ENCODE measurements around the gene KLK15. TPM values are rescaled to one million over a fixed set of nuclear protein-coding genes. Genes with fewer than 3 reads are reported as not detected.

KLK15 gene
- total RNA-seq, 2 donors from 2014 or later, result not detected

DNA sequence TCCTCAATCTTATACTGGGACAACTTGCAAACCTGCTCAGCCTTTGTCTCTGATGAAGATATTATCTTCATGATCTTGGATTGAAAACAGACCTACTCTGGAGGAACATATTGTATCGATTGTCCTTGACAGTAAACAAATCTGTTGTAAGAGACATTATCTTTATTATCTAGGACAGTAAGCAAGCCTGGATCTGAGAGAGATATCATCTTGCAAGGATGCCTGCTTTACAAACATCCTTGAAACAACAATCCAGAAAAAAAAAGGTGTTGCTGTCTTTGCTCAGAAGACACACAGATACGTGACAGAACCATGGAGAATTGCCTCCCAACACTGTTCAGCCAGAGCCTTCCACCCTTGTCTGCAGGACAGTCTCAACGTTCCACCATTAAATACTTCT is 17.4 kb upstream of the KLK15 start:
- ATAC-seq (no peak), DNase-seq (no peak)
- intact Hi-C loops (cut with DNase I), result no loop called here

DNA sequence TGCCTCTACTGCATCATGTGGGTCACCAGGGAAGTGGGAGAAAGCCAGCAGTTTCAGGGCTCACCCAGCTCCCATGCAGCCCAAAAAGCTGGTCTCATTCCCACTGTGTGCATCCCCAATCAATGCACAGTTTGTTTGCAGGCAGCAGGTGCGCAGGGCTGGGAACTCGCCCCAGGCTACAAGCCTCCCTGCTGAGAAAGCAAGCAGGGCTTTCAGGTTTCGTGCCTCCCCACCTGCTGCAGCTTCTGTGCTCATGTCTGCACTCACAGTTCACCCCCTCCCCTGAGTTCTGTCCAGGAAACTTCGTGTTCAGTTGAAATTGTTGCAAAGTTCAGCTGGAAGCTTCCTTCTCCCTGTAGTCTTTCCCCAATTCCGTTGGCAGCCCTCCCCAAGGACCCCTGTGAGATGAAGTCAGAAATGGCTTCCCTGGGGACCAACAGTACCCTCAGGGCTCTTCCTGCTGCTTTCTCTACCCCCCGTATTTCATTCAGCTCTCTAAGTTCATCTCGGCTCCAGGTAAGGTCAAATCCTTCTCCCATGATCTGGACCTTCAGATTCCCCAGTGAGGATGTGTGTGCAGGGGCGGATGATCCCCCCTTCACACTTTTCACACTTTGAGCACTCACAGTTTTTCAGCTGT is 11.0 kb upstream of the KLK15 start:
- DNase-seq, result no peak
- no peak for ATAC-seq
- intact Hi-C loops (cut with DNase I), result no loop called here

DNA sequence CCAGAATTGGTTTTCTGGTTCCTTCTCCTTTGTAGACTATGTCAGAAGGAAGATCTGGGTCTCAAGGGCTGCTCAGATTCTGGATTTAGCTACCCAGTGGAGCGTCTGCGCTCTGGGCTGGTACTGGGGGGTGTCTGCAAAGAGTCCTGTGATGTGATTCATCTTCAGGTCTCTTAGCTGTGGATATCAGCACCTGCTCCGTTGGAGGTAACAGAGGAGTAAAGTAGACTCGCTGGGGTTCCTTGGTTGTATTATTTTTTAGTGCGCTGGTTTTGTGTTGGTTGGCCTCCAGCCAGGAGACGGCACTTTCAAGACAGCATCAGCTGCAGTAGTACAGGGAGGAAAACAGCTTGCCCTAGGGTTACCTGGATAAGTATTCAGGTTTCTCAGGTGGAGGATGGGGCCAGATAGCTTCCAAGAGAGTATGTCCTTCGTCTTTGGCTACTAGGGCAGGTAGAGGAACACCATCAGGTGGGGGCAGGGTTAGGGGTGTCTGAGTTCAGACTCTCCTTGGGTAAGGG is 10.4 kb upstream of the KLK15 start:
- intact Hi-C loops (cut with DNase I), result no loop called here
- no peak for DNase-seq
- no peak for ATAC-seq

DNA sequence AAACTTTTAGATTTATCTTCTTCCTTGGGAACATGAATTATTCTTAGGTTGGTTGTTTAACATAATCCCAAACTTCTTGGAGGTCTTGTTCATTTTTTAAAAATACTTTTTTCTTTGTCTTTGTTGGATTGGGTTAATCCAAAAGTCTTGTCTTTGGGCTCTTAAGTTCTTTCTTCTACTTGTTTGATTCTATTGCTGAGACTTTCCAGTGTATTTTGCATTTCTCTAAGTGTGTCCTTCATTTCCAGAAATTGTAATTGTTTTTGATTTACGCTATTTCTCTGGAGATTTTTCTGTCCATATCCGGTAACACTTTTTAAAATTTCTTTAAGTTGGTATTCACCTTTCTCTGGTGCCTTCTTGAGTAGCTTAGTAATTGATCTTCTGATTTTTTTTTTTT is 9.8 kb upstream of the KLK15 start:
- ATAC-seq, result no peak
- DNase-seq, result no peak
- intact Hi-C loops (cut with DNase I), result no loop called here

DNA sequence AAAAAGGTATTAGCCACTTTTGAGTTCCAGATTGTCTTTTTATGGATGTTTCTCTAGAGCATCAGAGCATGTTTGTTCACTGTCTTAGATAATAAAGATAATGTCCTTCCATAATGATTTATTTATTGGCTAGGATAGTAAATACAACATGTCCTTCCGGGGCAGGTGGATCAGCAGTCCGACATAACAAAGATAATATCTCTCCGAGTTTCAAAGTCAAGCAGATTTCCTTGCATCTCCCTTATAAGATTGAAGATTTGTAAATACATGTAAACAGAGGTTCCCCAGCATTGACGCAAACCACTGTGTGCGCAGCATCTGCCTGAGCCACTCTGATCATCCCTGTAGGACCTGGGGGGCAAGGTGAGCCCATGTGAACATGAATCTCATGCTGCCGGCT is 8.8 kb upstream of the KLK15 start:
- intact Hi-C loops (cut with DNase I), result no loop called here
- DNase-seq (no peak), ATAC-seq (no peak)

DNA sequence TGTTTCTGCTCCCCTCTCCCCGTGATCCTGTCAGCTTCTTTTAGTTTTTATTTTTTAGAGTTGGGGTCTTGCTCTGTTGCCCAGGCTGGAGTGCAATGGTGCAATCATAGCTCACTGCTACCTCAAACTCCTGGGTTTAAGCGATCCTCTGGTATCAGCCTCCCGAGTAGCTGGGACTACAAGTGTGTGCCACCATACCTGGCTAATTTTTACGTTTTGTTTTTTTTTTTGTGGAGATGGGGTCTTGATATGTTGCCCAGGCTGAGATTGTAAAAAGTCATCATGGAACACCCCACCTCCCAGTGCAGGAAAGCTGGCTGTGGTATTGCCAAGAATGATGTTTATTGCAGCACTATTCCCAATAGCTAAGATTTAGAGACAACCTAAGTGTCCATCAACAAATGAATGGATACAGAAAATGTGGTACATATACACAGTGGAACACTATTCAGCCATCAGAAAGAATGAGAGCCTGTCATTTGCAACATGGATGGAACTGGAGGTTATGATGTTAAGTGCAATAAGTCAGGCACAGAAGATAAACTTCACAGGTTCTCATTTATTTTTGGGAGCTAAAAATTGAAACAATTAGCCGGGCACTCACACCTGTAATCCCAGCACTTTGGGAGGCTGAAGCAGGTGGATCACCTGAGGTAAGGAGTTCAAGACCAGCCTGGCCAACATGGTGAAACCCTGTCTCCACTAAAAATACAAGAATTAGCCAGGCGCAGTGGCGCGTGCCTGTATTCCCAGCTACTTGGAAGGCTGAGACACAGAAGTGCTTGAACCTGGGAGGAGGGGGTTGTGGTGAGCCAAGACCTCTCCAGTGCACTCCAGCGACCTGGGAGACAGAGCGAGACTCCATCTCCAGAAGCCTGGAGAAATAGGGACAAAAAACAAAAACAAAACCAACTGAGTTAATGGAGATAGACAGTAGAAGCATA is 6.6 kb upstream of the KLK15 start:
- ATAC-seq (no peak), DNase-seq (no peak)
- intact Hi-C loops (cut with DNase I), result no loop called here

DNA sequence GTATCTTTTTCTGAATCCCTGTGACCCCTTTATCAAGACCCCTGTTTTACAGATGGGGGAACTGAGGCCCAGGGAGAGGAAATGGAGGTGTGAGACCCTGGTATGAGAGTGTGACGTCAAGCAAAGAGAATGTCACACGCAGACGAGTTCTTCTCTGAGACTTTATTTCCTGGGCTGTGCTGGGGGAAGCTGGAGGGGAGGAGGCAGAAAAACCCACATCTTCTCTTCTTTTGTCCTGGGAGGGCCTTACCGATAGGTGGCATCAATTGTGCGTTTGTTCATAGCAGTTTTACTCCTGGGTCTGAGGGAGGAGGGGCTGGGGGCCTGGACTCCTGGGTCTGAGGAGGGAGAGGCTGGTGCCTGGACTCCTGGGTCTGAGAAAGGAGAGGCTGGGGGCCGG is 4.9 kb upstream of the KLK15 start:
- no peak for DNase-seq
- no peak for ATAC-seq

DNA sequence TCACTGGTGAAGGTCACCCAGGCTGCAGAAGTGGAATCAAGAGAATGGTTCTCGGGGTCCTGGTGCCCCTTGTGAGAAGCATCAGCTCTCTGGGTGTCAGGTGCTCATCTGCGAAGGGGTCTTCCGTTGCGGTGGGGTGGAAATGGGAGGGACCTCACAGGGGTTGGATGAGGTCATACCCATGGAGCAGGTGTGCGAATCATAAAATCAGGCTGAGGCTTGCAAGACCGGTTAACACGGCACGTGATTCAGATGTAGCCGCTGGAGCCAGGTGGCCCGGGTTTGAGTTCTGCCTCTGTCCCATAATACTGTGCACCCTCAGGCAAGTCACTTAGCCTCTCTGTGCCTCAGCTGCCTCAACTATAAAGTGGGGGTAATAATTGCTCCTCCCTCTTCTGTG is 3.9 kb upstream of the KLK15 start:
- ATAC-seq, result no peak
- no peak for DNase-seq
- intact Hi-C loops (cut with DNase I), result no loop called here

More for the DNA sequence above, 4.9 kb upstream of the KLK15 start:
- intact Hi-C loops (cut with DNase I), result no loop called here

DNA sequence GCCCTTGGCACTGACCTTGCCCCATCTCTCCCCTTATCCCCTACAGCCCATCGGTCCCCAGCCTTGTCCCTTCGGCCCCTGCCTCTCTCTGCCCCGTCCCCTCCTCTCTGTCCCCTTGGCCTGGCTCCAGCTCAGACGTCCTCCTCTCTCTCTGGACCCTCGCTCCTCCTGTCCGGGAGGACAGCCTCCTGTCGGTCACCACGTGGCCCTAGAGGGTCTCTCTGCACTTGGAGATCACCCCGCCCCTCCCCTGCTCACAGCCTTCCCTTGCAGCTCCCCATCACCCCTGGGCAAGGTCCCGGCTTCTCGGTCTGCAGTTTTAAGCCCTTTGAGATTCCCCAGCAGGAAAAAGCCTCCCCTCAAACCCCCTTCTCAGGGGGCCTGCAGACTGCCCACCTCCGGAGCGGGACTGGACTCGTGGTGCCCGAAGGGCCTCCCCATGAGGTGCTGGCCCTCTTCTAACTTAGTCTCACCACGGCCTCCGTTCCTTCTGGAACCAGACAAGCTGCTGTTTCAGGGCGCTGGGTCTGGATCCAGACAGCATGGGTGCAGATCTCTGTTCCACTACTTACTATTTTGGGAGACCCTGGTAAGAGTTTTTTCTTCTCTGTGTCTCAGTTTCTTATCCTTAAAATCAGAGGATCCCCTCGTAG is 3.3 kb upstream of the KLK15 start:
- intact Hi-C loops (cut with DNase I), result no loop called here

DNA sequence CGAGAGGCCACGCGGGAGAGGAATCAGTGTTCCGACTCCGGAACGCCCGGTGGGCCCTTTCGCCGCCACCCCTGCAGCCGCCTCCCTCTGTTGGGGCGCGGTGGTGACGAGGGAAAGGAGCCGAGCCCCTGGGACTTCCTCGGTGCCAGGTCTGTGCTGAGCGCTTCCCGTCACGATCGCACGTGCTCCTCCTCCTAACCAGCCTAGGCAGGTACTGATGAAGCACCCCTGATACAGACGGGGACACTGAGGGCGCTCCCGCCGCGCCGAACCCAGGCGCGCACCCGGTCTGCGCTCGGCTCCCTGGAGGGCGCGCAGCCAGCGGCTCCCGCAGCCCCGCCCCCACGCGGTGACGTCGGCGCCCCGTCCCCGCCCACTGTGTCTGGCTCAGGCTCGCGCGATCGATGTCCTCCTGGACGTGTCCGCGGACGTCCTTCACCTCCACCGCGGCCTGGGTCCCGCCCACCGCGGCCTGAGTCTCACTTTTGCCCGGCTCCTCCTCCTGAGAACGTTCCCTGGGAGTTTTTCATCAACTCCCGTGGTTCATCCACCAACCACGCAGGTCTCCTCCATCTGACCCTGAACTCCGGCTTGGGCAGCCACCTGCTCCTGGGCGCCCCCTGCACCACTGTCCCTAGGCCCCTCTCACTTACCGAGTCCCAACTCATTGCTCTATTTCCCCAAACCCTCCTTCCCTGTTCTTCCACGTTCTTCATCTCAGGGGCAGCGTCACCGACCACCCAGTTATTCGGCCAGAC is 2.6 kb upstream of the KLK15 start:
- DNase-seq, result peak; percentile 78
- intact Hi-C loops (cut with DNase I), result no loop called here
- peak; percentile 89 to 98 for ATAC-seq

More for the DNA sequence above, 3.3 kb upstream of the KLK15 start:
- DNase-seq (no peak), ATAC-seq (peak in 1 of 2 donors; percentile 5)

DNA sequence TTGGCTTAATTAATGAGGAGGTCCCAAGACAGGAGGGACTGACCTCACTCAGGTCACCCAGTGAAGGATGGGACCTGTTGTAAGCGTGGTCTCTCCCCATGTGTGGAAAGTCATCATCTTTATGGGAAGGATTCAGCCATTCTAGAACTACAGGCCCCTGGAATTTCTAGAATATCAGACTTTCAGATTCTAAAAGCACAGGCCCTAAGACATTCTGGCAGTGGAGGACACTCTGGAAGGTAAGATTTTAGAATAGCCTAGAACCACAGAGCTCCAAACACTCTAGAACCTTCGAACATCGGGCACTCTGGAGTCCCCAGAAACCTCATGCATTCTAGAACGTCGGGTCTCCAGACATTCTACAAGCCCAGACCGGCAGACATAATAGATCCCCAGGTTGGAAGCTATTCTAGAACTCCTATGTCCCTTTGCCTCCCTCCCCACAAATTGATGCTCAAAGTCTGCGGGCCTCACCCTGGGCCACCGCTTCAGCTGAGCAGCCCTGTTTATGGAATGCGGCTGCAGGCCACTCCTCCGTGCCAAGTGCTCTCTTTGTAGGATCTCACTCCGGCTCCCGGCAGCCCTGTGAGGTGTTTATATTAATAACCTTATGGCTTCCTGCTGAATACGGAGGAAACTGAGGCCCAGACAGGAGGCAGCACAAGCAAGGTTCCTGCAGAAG is 1.9 kb upstream of the KLK15 start:
- ATAC-seq, result peak in 1 of 2 donors; percentile 20
- DNase-seq, result no peak
- intact Hi-C loops (cut with DNase I), result no loop called here

DNA sequence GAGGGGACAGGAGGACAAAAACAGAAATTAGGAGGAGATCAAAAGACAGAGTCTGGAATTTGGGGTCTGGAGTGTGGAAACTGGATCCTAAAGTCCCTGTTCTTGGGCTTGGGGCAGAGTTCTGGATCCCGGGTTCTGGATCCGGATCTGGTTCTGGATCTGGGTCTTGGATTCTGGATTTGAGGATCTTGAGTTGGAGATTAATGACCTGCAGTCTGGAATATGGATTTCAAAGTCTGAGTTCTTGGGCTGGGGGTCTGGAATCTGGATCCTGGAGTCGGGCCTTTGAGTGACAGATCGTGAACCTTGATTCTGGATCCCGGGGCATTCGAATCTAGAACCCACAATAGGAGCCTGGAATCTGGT is 411 bp upstream of the KLK15 start:
- no peak for DNase-seq
- no peak for ATAC-seq
- intact Hi-C loops (cut with DNase I), result no loop called here

DNA sequence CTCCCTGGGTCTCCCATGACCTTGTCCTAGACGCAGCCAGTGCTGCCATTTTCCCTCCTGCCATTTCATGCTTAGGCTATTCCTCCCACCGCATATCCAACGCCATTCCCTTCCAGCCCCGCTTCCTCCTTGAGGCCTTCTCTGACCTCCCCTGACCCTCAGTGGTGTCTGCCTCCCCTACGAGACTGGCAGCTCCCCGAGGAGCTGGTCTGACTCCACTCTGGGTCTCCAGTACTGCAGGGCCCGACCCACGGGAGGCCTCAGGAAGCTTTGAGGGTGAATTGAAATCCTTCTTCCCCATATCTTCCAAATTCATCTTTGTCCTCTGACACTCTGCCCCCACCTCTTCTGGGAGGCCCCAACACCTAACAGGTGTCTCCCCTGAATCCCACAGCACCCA is 708 bp downstream of the KLK15 start:
- ATAC-seq, result no peak
- DNase-seq, result no peak
- intact Hi-C loops (cut with DNase I), result no loop called here

DNA sequence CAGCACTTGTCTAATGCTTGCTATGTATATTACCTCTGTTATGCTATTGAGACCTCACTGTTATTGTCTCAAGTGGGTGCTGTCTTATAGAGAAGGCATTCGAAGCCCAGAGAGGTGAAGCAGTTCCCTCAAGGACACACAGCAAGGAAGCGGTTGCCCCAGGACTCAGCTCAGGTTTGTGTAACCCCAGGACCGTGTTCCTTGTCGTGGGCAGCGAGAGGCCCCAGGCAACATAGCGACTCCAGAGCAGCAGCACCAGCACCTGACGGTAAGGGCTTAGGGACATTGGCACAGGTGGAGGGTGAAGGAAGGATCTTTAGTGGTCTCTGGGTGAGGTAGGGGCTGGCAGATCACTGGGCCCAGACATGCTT is 2.4 kb downstream of the KLK15 start:
- DNase-seq (no peak), ATAC-seq (no peak)
- intact Hi-C loops (cut with DNase I), result no loop called here

DNA sequence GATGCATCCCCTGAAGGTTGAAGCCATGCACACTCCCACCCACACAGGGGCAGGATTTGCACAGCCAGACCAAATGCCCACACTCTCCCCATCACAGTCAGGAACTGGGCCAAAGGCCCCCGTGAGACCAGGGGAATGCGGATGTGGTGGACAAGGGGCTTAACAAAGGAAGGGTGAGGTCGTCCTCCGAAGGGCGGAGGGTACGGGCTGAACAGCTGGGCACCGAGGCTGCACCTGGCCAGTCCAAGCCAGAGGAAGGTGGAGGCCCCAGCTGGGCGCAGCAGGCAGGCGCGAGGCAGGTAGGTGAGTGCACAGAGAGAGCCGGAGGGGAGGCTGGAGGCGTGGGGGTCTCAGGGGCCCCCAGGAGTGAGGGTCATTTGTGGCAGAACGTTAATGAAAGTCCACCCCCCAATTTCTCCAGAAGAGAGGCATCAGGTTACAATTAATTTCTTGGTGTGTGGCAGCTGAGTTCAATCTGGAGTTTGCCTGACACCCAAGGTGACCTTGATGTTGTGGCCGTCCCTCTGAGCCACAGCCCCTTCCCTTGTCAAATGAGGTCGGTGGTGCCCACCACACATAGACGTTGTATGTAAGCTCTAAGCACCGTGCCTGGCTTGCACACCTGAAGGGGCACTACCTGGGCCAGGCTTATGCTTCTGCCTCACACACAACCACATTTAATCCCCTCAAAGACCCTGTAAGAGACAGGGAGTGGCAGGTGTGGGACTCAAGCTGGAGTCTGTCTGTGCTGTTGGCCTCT is 2.9 kb downstream of the KLK15 start:
- DNase-seq (no peak), ATAC-seq (no peak)
- intact Hi-C loops (cut with DNase I), result no loop called here

DNA sequence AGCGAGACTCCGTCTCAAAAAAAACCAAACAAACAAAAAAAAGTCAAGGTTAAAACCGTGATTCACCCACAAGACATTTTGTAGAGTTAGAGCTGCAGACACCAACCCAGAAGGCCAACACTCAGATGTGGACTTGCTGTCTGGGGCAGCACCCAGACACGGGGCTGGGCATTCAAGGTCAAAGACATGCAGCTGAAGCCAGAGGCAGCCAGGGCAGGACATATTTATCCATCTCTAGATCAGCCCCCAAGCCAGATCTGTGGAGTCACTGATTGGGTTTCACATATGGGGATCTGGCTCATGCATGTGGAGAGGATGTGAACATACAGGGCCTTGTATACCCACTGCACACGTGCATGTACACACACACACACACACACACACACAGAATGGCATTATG is 3.6 kb downstream of the KLK15 start:
- intact Hi-C loops (cut with DNase I), result no loop called here
- DNase-seq (no peak), ATAC-seq (no peak)

DNA sequence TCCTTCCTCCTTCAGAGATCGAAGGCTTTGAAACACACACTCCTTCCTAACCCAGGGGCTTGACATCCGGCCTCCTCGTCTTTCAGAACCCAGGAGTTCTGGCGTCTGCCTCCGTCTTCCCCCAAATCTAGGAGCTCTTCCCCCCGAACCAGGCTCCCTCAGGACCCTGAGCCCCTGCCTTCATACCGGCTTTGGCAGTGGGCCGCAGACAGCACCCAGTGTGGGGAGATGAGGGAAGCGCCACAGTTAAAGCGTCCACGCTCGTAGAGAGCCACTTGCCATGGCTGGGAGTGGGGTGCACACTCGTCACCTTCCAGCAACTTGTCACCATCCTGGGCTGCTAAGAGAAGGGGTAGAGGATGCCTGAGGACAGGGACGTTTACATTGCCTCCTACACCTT is 5.9 kb downstream of the KLK15 start:
- no peak for DNase-seq
- ATAC-seq, result no peak
- intact Hi-C loops (cut with DNase I), result no loop called here
